Panc1 (cell line): Measurements from ENCODE around the gene NPIPA5.
"Not testable (repeated sequence)": the region's sequence is repeated elsewhere in the genome, so short reads cannot be mapped to it uniquely, and the experiment has no call there.

Experiments
- CTCF ChIP-seq: fragments of 450-650 bp; IDR thresholded peaks from 2 replicates; pipeline ENCODE4 v1.5.1; 2017; ENCODE audit warnings: mild to moderate bottlenecking
- POLR2AphosphoS5 ChIP-seq: IDR thresholded peaks from 2 replicates; pipeline ENCODE4 v1.6.1; 2012; ENCODE audit warnings: mild to moderate bottlenecking, low read depth, low read length, moderate library complexity
- SIN3A ChIP-seq: IDR thresholded peaks from 2 replicates; pipeline ENCODE4 v1.6.1; 2012; ENCODE audit warnings: low read depth, mild to moderate bottlenecking, low read length, moderate library complexity, borderline replicate concordance; ENCODE audit not compliant: insufficient read depth
- TCF7L2 ChIP-seq: IDR thresholded peaks from 2 replicates; pipeline ENCODE4 v1.6.1; 2011; ENCODE audit warnings: mild to moderate bottlenecking, low read depth, low read length, inconsistent platforms
- TF ChIP-seq, protein P1 (sequence below), 2 experiments: IDR thresholded peaks; 2 replicates each; pipeline ENCODE4 v1.6.1; 2011 to 2012; ENCODE audit warnings: low read depth in 2 of 2, control low read depth in 1 of 2, low read length in 1 of 2, mild to moderate bottlenecking in 1 of 2, moderate library complexity in 1 of 2; ENCODE audit not compliant: insufficient read depth in 1 of 2

GRCh38 chr16:15314562-15314961, 63.5 kb downstream of the NPIPA5 start:
- TF ChIP-seq CTCF, SIN3A, TCF7L2, POLR2AphosphoS5: not testable (repeated sequence)
- TF ChIP-seq, protein P1, sequence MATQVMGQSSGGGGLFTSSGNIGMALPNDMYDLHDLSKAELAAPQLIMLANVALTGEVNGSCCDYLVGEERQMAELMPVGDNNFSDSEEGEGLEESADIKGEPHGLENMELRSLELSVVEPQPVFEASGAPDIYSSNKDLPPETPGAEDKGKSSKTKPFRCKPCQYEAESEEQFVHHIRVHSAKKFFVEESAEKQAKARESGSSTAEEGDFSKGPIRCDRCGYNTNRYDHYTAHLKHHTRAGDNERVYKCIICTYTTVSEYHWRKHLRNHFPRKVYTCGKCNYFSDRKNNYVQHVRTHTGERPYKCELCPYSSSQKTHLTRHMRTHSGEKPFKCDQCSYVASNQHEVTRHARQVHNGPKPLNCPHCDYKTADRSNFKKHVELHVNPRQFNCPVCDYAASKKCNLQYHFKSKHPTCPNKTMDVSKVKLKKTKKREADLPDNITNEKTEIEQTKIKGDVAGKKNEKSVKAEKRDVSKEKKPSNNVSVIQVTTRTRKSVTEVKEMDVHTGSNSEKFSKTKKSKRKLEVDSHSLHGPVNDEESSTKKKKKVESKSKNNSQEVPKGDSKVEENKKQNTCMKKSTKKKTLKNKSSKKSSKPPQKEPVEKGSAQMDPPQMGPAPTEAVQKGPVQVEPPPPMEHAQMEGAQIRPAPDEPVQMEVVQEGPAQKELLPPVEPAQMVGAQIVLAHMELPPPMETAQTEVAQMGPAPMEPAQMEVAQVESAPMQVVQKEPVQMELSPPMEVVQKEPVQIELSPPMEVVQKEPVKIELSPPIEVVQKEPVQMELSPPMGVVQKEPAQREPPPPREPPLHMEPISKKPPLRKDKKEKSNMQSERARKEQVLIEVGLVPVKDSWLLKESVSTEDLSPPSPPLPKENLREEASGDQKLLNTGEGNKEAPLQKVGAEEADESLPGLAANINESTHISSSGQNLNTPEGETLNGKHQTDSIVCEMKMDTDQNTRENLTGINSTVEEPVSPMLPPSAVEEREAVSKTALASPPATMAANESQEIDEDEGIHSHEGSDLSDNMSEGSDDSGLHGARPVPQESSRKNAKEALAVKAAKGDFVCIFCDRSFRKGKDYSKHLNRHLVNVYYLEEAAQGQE (IDR thresholded peaks at IDR 0.05; ENCODE audit: insufficient read depth in 1 of 2, low read depth in 2 of 2, low read length in 1 of 2): not testable (repeated sequence)
